ENCODE results near the gene ZFAND3.

ZFAND3 gene

GRCh38 chr6:38011937-38012336 lies 192.4 kb downstream of the ZFAND3 start:
- no peak for ATAC-seq (ENCODE audit: insufficient read depth, low read depth)
- no peaks in the 10 kb centered on the region for H3K27me3 ChIP-seq (ENCODE audit: insufficient read depth, low read length, poor library complexity)

GRCh38 chr6:38012573-38012972 lies 193.0 kb downstream of the ZFAND3 start:
- Histone ChIP-seq H2AFZ (ENCODE audit: low read depth, low read length) (no peak overlapping the region), H4K20me1 (ENCODE audit: insufficient read depth, low read length) (peaks cover 15% of the 10 kb centered on the region; the same call in 1 of the 2 replicates), H3K27me3 (ENCODE audit: insufficient read depth, low read length, poor library complexity) (no peaks in the 10 kb centered on the region), H3K9me3 (ENCODE audit: insufficient read depth, low read length, severe bottlenecking) (peaks cover 8% of the 10 kb centered on the region), H3K79me2 (ENCODE audit: insufficient read depth, low read length) (peaks cover 46% of the 10 kb centered on the region), H3K36me3 (ENCODE audit: insufficient read depth, low read length) (peaks cover 5% of the 10 kb centered on the region), H3K4me1 (ENCODE audit: insufficient read depth, low read length) (no peaks in the 10 kb centered on the region), H3K4me2 (ENCODE audit: insufficient read depth, low read length) (no peak overlapping the region), H3K4me3 (ENCODE audit: low read depth in 1 of 2, low read length in 2 of 2) (no peak overlapping the region), H3K27ac (ENCODE audit: low read length) (no peak overlapping the region), H3K9ac (ENCODE audit: low read depth, low read length) (no peak overlapping the region)
- TF ChIP-seq EZH2 (IDR thresholded peaks at IDR 0.05; ENCODE audit: borderline replicate concordance, low read depth, low read length, severe bottlenecking), result no peak
- TF ChIP-seq CTCF (IDR thresholded peaks at IDR 0.05; ENCODE audit: borderline replicate concordance, extremely low read depth, low read length, poor library complexity, severe bottlenecking), result peak; percentile 42
- DNase-seq, result no peak
- no peak for ATAC-seq (ENCODE audit: insufficient read depth, low read depth)

More at GRCh38 chr6:38011937-38012336, 192.4 kb downstream of the ZFAND3 start:
- Histone ChIP-seq H3K4me1 (ENCODE audit: insufficient read depth, low read length) (no peaks in the 10 kb centered on the region), H2AFZ (ENCODE audit: low read depth, low read length) (no peak overlapping the region), H3K27ac (ENCODE audit: low read length) (no peak overlapping the region), H3K9me3 (ENCODE audit: insufficient read depth, low read length, severe bottlenecking) (peaks cover 8% of the 10 kb centered on the region), H3K36me3 (ENCODE audit: insufficient read depth, low read length) (peaks cover 5% of the 10 kb centered on the region), H3K9ac (ENCODE audit: low read depth, low read length) (no peak overlapping the region), H3K4me2 (ENCODE audit: insufficient read depth, low read length) (no peak overlapping the region), H3K4me3 (ENCODE audit: low read depth in 1 of 2, low read length in 2 of 2) (no peak overlapping the region), H3K79me2 (ENCODE audit: insufficient read depth, low read length) (peaks cover 42% of the 10 kb centered on the region), H4K20me1 (ENCODE audit: insufficient read depth, low read length) (peaks cover 15% of the 10 kb centered on the region; the same call in 1 of the 2 replicates)
- no peak for TF ChIP-seq CTCF (IDR thresholded peaks at IDR 0.05; ENCODE audit: borderline replicate concordance, extremely low read depth, low read length, poor library complexity, severe bottlenecking)
- no peak for TF ChIP-seq EZH2 (IDR thresholded peaks at IDR 0.05; ENCODE audit: borderline replicate concordance, low read depth, low read length, severe bottlenecking)
- no peak for DNase-seq

- H2AFZ ChIP-seq (ENCODE audit: low read depth, low read length), result no peak overlapping the region
- ATAC-seq (ENCODE audit: insufficient read depth, low read depth) (no peak), DNase-seq (no peak)
- H3K4me1 ChIP-seq (ENCODE audit: insufficient read depth, low read length), result no peaks in the 10 kb centered on the region
- H3K4me3 ChIP-seq (ENCODE audit: low read depth in 1 of 2, low read length in 2 of 2), result no peak overlapping the region
- peaks cover 16% of the 10 kb centered on the region for H4K20me1 ChIP-seq (ENCODE audit: insufficient read depth, low read length)
- H3K27ac ChIP-seq (ENCODE audit: low read length), result no peak overlapping the region
- H3K79me2 ChIP-seq (ENCODE audit: insufficient read depth, low read length), result peaks cover 30% of the 10 kb centered on the region
- 0 out of 2 replicates have a peak, but pooled peaks cover 5% of the 10 kb centered on the region for H3K36me3 ChIP-seq (ENCODE audit: insufficient read depth, low read length)
- TF ChIP-seq EZH2 (IDR thresholded peaks at IDR 0.05; ENCODE audit: borderline replicate concordance, low read depth, low read length, severe bottlenecking), result no peak
- no peak for TF ChIP-seq CTCF (IDR thresholded peaks at IDR 0.05; ENCODE audit: borderline replicate concordance, extremely low read depth, low read length, poor library complexity, severe bottlenecking)
- no peak overlapping the region for H3K9ac ChIP-seq (ENCODE audit: low read depth, low read length)
- H3K27me3 ChIP-seq (ENCODE audit: insufficient read depth, low read length, poor library complexity), result no peaks in the 10 kb centered on the region
- peaks cover 5% of the 10 kb centered on the region for H3K9me3 ChIP-seq (ENCODE audit: insufficient read depth, low read length, severe bottlenecking)
- H3K4me2 ChIP-seq (ENCODE audit: insufficient read depth, low read length), result no peak overlapping the region
Observed at GRCh38 chr6:38015341-38015740, 195.8 kb downstream of the ZFAND3 start.

GRCh38 chr6:38016824-38017223 lies 197.3 kb downstream of the ZFAND3 start:
- Histone ChIP-seq H3K79me2 (ENCODE audit: insufficient read depth, low read length) (peaks cover 40% of the 10 kb centered on the region), H3K27me3 (ENCODE audit: insufficient read depth, low read length, poor library complexity) (no peaks in the 10 kb centered on the region), H3K4me2 (ENCODE audit: insufficient read depth, low read length) (no peak overlapping the region), H3K9ac (ENCODE audit: low read depth, low read length) (no peak overlapping the region), H3K27ac (ENCODE audit: low read length) (no peak overlapping the region), H3K4me1 (ENCODE audit: insufficient read depth, low read length) (no peaks in the 10 kb centered on the region), H3K36me3 (ENCODE audit: insufficient read depth, low read length) (no peaks in the 10 kb centered on the region), H3K9me3 (ENCODE audit: insufficient read depth, low read length, severe bottlenecking) (no peaks in the 10 kb centered on the region), H4K20me1 (ENCODE audit: insufficient read depth, low read length) (peaks cover 24% of the 10 kb centered on the region), H2AFZ (ENCODE audit: low read depth, low read length) (no peak overlapping the region), H3K4me3 (ENCODE audit: low read depth in 1 of 2, low read length in 2 of 2) (no peak overlapping the region)
- DNase-seq, result no peak
- no peak for ATAC-seq (ENCODE audit: insufficient read depth, low read depth)
- TF ChIP-seq CTCF (IDR thresholded peaks at IDR 0.05; ENCODE audit: borderline replicate concordance, extremely low read depth, low read length, poor library complexity, severe bottlenecking), result no peak
- TF ChIP-seq EZH2 (IDR thresholded peaks at IDR 0.05; ENCODE audit: borderline replicate concordance, low read depth, low read length, severe bottlenecking), result no peak
